IMR-90 (cell line): Measurements from ENCODE around the gene ACIN1. TPM values are rescaled to one million over a fixed set of nuclear protein-coding genes. Genes with fewer than 3 reads are reported as not detected.

Experiments
- ATAC-seq: fragments of 200-7000 bp; cut with Tn5 transposase; 2 replicates; pipeline ENCODE4 v1.9.1; 2020; ENCODE audit warnings: low read depth, mild to moderate bottlenecking, moderate library complexity
- BruUV-seq: library from RNA; stranded (reverse); fragments of 400-500 nt; replicated peaks from 2 replicates; lab custom pipeline; 2021; lab: Mats Ljungman, UMichigan
- CTCF ChIA-PET: fragments of 300-600 bp; formaldehyde crosslinking; extraction: SDS; loops from one replicate; lab custom pipeline; 2021; ENCODE audit warnings: antibody characterized with exemption; lab: Yijun Ruan, JAX
- POLR2A ChIA-PET: fragments of 300-600 bp; sonication (Branson Sonifier 250); formaldehyde crosslinking; loops from one replicate; lab custom pipeline; 2022; ENCODE audit warnings: antibody characterized with exemption; ENCODE audit not compliant: unreplicated experiment; lab: Charles Lee
- DNase-seq: peaks from one replicate; pipeline ENCODE4 v3.0.0; 2013
- H2AFZ ChIP-seq: replicated peaks from 2 replicates; pipeline ENCODE3; 2013; ENCODE audit warnings: low read length, mild to moderate bottlenecking; ENCODE audit not compliant: poor library complexity
- H2AK5ac ChIP-seq: 2 replicates; pipeline ENCODE4 v1.6.1; 2013; ENCODE audit warnings: low read depth, low read length, inconsistent platforms
- H2AK9ac ChIP-seq: replicated peaks from 2 replicates; pipeline ENCODE3; 2013; ENCODE audit warnings: mild to moderate bottlenecking, low read depth, low read length, moderate library complexity; ENCODE audit not compliant: poor library complexity
- H2BK120ac ChIP-seq: 2 replicates; pipeline ENCODE4 v1.6.1; 2013; ENCODE audit warnings: low read depth, low read length, inconsistent platforms
- H2BK15ac ChIP-seq: 3 replicates; pipeline ENCODE4 v1.6.1; 2013; ENCODE audit warnings: low read depth, low read length, inconsistent platforms
- H2BK20ac ChIP-seq: 2 replicates; pipeline ENCODE4 v1.6.1; 2013; ENCODE audit warnings: low read depth, mild to moderate bottlenecking, inconsistent platforms, low read length, moderate library complexity
- H2BK5ac ChIP-seq: 2 replicates; pipeline ENCODE4 v1.6.1; 2013; ENCODE audit warnings: mild to moderate bottlenecking, low read depth, low read length, inconsistent platforms; ENCODE audit not compliant: poor library complexity, severe bottlenecking
- H3K14ac ChIP-seq: replicated peaks from 2 replicates; pipeline ENCODE4 v1.6.1; 2013; ENCODE audit warnings: low read depth, low read length, inconsistent platforms
- H3K18ac ChIP-seq: 2 replicates; pipeline ENCODE4 v1.6.1; 2013; ENCODE audit warnings: low read depth, low read length, control low read depth
- H3K23ac ChIP-seq: 2 replicates; pipeline ENCODE4 v1.6.1; 2013; ENCODE audit warnings: low read depth, low read length, inconsistent platforms
- H3K27ac ChIP-seq: 2 replicates; pipeline ENCODE4 v1.5.1; 2013; ENCODE audit warnings: mild to moderate bottlenecking, control low read depth, low read length; ENCODE audit not compliant: insufficient read depth
- H3K27me3 ChIP-seq: 2 replicates; pipeline ENCODE4 v1.6.1; 2013; ENCODE audit warnings: low read length; ENCODE audit not compliant: control insufficient read depth, insufficient read depth
- H3K36me3 ChIP-seq: 2 replicates; pipeline ENCODE4 v1.6.1; 2013; ENCODE audit warnings: low read length, mixed read lengths; ENCODE audit not compliant: control insufficient read depth, insufficient read depth
- H3K4ac ChIP-seq: 2 replicates; pipeline ENCODE4 v1.6.1; 2013; ENCODE audit warnings: low read depth, low read length, inconsistent platforms
- H3K4me1 ChIP-seq: 2 replicates; pipeline ENCODE4 v1.6.1; 2013; ENCODE audit warnings: low read length, mixed read lengths; ENCODE audit not compliant: control insufficient read depth, insufficient read depth
- H3K4me2 ChIP-seq: 2 replicates; pipeline ENCODE4 v1.6.1; 2013; ENCODE audit warnings: low read depth, mild to moderate bottlenecking, control low read depth, low read length, moderate library complexity
- H3K4me3 ChIP-seq: 2 replicates; pipeline ENCODE4 v1.5.1; 2013; ENCODE audit warnings: low read depth, mild to moderate bottlenecking, control low read depth, low read length, moderate library complexity; ENCODE audit not compliant: insufficient read depth
- H3K56ac ChIP-seq: 2 replicates; pipeline ENCODE4 v1.6.1; 2013; ENCODE audit warnings: low read length, inconsistent platforms; ENCODE audit not compliant: insufficient read depth; ENCODE audit errors: extremely low read depth
- H3K79me1 ChIP-seq, 2 experiments: 2 replicates each; pipeline ENCODE4 v1.6.1; 2013; ENCODE audit warnings: low read length in 2 of 2, inconsistent platforms in 1 of 2, low read depth in 1 of 2
- H3K9ac ChIP-seq: 2 replicates; pipeline ENCODE4 v1.6.1; 2013; ENCODE audit warnings: low read depth, low read length, control low read depth
- H3K9me1 ChIP-seq: 2 replicates; pipeline ENCODE4 v1.6.1; 2013; ENCODE audit warnings: low read length, inconsistent platforms; ENCODE audit not compliant: insufficient read depth
- H3K9me3 ChIP-seq: 2 replicates; pipeline ENCODE4 v1.6.1; 2013; ENCODE audit warnings: low read length; ENCODE audit not compliant: control insufficient read depth, insufficient read depth
- H4K20me1 ChIP-seq: 2 replicates; pipeline ENCODE4 v1.6.1; 2013; ENCODE audit warnings: low read length, inconsistent platforms; ENCODE audit not compliant: insufficient read depth
- H4K5ac ChIP-seq: 2 replicates; pipeline ENCODE4 v1.6.1; 2013; ENCODE audit warnings: mild to moderate bottlenecking, low read depth, low read length, control low read depth
- H4K8ac ChIP-seq, 2 experiments: 2 replicates each; pipeline ENCODE4 v1.6.1; 2013; ENCODE audit warnings: low read depth in 2 of 2, low read length in 2 of 2, control low read depth in 1 of 2, inconsistent platforms in 1 of 2
- H4K91ac ChIP-seq: 2 replicates; pipeline ENCODE4 v1.6.1; 2013; ENCODE audit warnings: low read depth, low read length, inconsistent platforms; ENCODE audit not compliant: insufficient read depth
- BHLHE40 ChIP-seq: fragments of 150-350 bp; IDR thresholded peaks from 2 replicates; pipeline ENCODE4 v1.6.1; 2016; ENCODE audit warnings: mild to moderate bottlenecking, low read depth, low read length
- CEBPB ChIP-seq: IDR thresholded peaks from 2 replicates; pipeline ENCODE4 v1.6.1; 2012; ENCODE audit warnings: low read depth, low read length, improper control_type of control experiment
- CHD1 ChIP-seq: IDR thresholded peaks from 2 replicates; pipeline ENCODE4 v1.6.1; 2012; ENCODE audit warnings: low read depth, low read length, improper control_type of control experiment
- FOS ChIP-seq: fragments of 150-350 bp; IDR thresholded peaks from 2 replicates; pipeline ENCODE4 v1.6.1; 2016; ENCODE audit warnings: low read depth, low read length
- MAFK ChIP-seq: IDR thresholded peaks from 2 replicates; pipeline ENCODE4 v1.6.1; 2012; ENCODE audit warnings: low read depth, low read length, improper control_type of control experiment
- MAZ ChIP-seq: IDR thresholded peaks from 2 replicates; pipeline ENCODE4 v1.6.1; 2012; ENCODE audit warnings: low read depth, mild to moderate bottlenecking, low read length, improper control_type of control experiment, moderate library complexity, borderline replicate concordance
- NFE2L2 ChIP-seq: fragments of 150-350 bp; IDR thresholded peaks from 2 replicates; pipeline ENCODE4 v1.6.1; 2016; ENCODE audit warnings: low read depth, mild to moderate bottlenecking, low read length
- POLR2A ChIP-seq: IDR thresholded peaks from 2 replicates; pipeline ENCODE4 v1.6.1; 2012; ENCODE audit warnings: mild to moderate bottlenecking, low read depth, low read length
- RAD21 ChIP-seq: IDR thresholded peaks from 2 replicates; pipeline ENCODE4 v1.6.1; 2012; ENCODE audit warnings: low read length, improper control_type of control experiment
- RFX5 ChIP-seq: IDR thresholded peaks from 2 replicates; pipeline ENCODE4 v1.8.0; 2012; ENCODE audit warnings: low read depth, mild to moderate bottlenecking, low read length, moderate library complexity
- SMC3 ChIP-seq: fragments of 150-350 bp; IDR thresholded peaks from 2 replicates; pipeline ENCODE4 v1.6.1; 2016; ENCODE audit warnings: low read depth, mild to moderate bottlenecking, antibody characterized with exemption, low read length, moderate library complexity
- WGBS, 2 experiments: methylation state at CpG; one replicate each; pipeline versions ENCODE4 v1.1.5 to v1.1.7; 2013; ENCODE audit warnings: missing lambda C conversion rate in 2 of 2; ENCODE audit not compliant: insufficient read length in 1 of 2; ENCODE audit errors: extremely low coverage in 2 of 2; 5-methylcytosine and 5-hydroxymethylcytosine counted together
- dilution Hi-C: fragments of 300-500 bp; cut with HindIII; formaldehyde crosslinking; loops from one replicate; pipeline ENCODE4 v1.14.3; 2018; ENCODE audit warnings: low sequenced_read_pairs; ENCODE audit not compliant: unreplicated experiment
- in situ Hi-C: fragments of 300-500 bp; cut with MboI; formaldehyde crosslinking; loops from 3 replicates; pipeline ENCODE4 v1.14.3; 2019; ENCODE audit warnings: low sequenced_read_pairs, inconsistent platforms, mixed read lengths
- intact Hi-C: fragments of 100-400 bp; cut with micrococcal nuclease; formaldehyde crosslinking; loops from 2 replicates; pipeline ENCODE4 v1.10.0; 2022
- polyA plus RNA-seq, 3 experiments: library from polyadenylated mRNA; depleted of rRNA; stranded (reverse); fragments of >200 nt; gene quantifications; 2 replicates each; pipeline ENCODE4 v1.2.3, GENCODE V29; 2012; ENCODE audit warnings: low replicate concordance in 1 of 3
- total RNA-seq: library from RNA; depleted of rRNA; stranded (reverse); fragments of >200 nt; gene quantifications from 2 replicates; pipeline ENCODE4 v1.2.3, GENCODE V29; 2012
- TF ChIP-seq, protein P1 (sequence below): conservative IDR thresholded peaks from 2 replicates; pipeline ENCODE4 v1.5.1; 2012; ENCODE audit warnings: mild to moderate bottlenecking, low read depth, low read length, improper control_type of control experiment
- TF ChIP-seq, protein P2 (sequence below): fragments of 150-350 bp; IDR thresholded peaks from 2 replicates; pipeline ENCODE4 v1.6.1; 2017; ENCODE audit warnings: mild to moderate bottlenecking, antibody characterized with exemption, low read length, low read depth
- TF ChIP-seq, protein P3 (sequence below): fragments of 150-350 bp; IDR thresholded peaks from 2 replicates; pipeline ENCODE4 v1.6.1; 2016; ENCODE audit warnings: low read depth, mild to moderate bottlenecking, low read length, moderate library complexity, borderline replicate concordance

Gene ACIN1
- total and polyA plus RNA-seq, 2 of the 4 experiments (the other 2 are of a cell fraction): 73.8 to 185 TPM

- Histone ChIP-seq H4K5ac (no peak overlapping the region), H3K56ac (no peak overlapping the region), H3K9me1 (peaks cover 5% of the 10 kb centered on the region; the same call in 1 of the 2 replicates), H2AK5ac (no peak overlapping the region), H3K18ac (no peak overlapping the region), H2AFZ (no peak overlapping the region), H3K9ac (no peak overlapping the region), H3K14ac (no peak overlapping the region), H2BK15ac (no peak overlapping the region), H3K27ac (no peak overlapping the region), H4K20me1 (peaks cover 46% of the 10 kb centered on the region), H3K4ac (no peak overlapping the region), H2AK9ac (peak overlapping the region; percentile 14), H3K4me2 (peak overlapping the region; percentile 60; the same call in 1 of the 2 replicates), H3K4me1 (peaks cover 13% of the 10 kb centered on the region), H3K36me3 (peaks cover 53% of the 10 kb centered on the region), H3K9me3 (no peaks in the 10 kb centered on the region), H2BK120ac (no peak overlapping the region), H2BK5ac (no peak overlapping the region), H3K79me1 (peaks cover 25 to 77% of the 10 kb centered on the region in 2 experiments), H3K4me3 (no peak overlapping the region), H2BK20ac (no peak overlapping the region), H3K23ac (no peak overlapping the region), H4K8ac (no peak overlapping the region), H4K91ac (no peak overlapping the region), H3K27me3 (no peaks in the 10 kb centered on the region)
- intact Hi-C loops (no loop called here), in situ Hi-C loops (loop anchor here (5.0 to 10.0 kb wide), 2 partner anchors 34 to 513 kb away; partner anchors contain the start of gene CIROP), dilution Hi-C loops (no loop called here)
- ATAC-seq (no peak), DNase-seq (no peak)
- ChIA-PET CTCF (interaction anchor here (0.6 to 1.8 kb wide), 25 partner anchors 8 to 150 kb away, joined by 3 to 21 read pairs (median 5); partner anchors contain the start of genes ACIN1, C14orf119, CDH24 and CIROP), POLR2A (no interaction called here)
- no TSS peak for BruUV-seq
- 93% methylated on average over 3 of the region's 14 CpGs; no CpG with 5 or more reads in 1 of the 2 experiments for WGBS, 2 experiments
- TF ChIP-seq, protein P1, sequence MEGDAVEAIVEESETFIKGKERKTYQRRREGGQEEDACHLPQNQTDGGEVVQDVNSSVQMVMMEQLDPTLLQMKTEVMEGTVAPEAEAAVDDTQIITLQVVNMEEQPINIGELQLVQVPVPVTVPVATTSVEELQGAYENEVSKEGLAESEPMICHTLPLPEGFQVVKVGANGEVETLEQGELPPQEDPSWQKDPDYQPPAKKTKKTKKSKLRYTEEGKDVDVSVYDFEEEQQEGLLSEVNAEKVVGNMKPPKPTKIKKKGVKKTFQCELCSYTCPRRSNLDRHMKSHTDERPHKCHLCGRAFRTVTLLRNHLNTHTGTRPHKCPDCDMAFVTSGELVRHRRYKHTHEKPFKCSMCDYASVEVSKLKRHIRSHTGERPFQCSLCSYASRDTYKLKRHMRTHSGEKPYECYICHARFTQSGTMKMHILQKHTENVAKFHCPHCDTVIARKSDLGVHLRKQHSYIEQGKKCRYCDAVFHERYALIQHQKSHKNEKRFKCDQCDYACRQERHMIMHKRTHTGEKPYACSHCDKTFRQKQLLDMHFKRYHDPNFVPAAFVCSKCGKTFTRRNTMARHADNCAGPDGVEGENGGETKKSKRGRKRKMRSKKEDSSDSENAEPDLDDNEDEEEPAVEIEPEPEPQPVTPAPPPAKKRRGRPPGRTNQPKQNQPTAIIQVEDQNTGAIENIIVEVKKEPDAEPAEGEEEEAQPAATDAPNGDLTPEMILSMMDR: no peak
- no peak for TF ChIP-seq CEBPB
- TF ChIP-seq FOS: no peak
- TF ChIP-seq, protein P2, sequence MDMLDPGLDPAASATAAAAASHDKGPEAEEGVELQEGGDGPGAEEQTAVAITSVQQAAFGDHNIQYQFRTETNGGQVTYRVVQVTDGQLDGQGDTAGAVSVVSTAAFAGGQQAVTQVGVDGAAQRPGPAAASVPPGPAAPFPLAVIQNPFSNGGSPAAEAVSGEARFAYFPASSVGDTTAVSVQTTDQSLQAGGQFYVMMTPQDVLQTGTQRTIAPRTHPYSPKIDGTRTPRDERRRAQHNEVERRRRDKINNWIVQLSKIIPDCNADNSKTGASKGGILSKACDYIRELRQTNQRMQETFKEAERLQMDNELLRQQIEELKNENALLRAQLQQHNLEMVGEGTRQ: no peak
- TF ChIP-seq SMC3: no peak
- TF ChIP-seq RFX5: no peak
- TF ChIP-seq CHD1: no peak
- TF ChIP-seq MAZ: no peak
- TF ChIP-seq POLR2A: no peak
- TF ChIP-seq NFE2L2: no peak
- no peak for TF ChIP-seq MAFK
- TF ChIP-seq, protein P3, sequence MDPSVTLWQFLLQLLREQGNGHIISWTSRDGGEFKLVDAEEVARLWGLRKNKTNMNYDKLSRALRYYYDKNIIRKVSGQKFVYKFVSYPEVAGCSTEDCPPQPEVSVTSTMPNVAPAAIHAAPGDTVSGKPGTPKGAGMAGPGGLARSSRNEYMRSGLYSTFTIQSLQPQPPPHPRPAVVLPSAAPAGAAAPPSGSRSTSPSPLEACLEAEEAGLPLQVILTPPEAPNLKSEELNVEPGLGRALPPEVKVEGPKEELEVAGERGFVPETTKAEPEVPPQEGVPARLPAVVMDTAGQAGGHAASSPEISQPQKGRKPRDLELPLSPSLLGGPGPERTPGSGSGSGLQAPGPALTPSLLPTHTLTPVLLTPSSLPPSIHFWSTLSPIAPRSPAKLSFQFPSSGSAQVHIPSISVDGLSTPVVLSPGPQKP: no peak
- TF ChIP-seq BHLHE40: no peak
- no peak for TF ChIP-seq RAD21
Measured at GRCh38 chr14:23067847-23068788, 26.8 kb downstream of the ACIN1 start.
